ENCODE measurements around the gene CD200R1L.

DNA sequence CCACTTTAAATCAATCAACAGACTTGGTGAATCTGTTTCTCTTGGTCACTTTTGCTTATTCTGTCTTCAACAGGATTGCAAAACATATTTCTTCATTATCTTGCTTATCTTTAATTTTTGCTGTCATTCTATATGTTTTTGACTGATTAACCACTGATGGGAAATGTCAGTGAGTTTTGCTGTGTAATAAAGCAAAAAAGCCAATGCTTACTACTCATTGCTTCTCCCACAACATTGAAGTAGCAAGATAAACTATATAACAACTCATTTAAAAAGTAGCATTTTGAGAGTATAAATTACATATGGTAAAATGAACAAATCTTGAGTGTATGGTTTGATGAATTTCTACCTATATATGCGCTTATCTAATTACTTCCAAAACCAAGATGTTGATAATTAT is 892 bp downstream of the CD200R1L start:
- TF ChIP-seq, protein P1, sequence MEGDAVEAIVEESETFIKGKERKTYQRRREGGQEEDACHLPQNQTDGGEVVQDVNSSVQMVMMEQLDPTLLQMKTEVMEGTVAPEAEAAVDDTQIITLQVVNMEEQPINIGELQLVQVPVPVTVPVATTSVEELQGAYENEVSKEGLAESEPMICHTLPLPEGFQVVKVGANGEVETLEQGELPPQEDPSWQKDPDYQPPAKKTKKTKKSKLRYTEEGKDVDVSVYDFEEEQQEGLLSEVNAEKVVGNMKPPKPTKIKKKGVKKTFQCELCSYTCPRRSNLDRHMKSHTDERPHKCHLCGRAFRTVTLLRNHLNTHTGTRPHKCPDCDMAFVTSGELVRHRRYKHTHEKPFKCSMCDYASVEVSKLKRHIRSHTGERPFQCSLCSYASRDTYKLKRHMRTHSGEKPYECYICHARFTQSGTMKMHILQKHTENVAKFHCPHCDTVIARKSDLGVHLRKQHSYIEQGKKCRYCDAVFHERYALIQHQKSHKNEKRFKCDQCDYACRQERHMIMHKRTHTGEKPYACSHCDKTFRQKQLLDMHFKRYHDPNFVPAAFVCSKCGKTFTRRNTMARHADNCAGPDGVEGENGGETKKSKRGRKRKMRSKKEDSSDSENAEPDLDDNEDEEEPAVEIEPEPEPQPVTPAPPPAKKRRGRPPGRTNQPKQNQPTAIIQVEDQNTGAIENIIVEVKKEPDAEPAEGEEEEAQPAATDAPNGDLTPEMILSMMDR (IDR thresholded peaks at IDR 0.05 in 4 of 5, conservative IDR thresholded peaks at IDR 0.05 in 1 of 5) = no peak
- no peak for TF ChIP-seq POLR2A (IDR thresholded peaks at IDR 0.05)
